GM19023 (cell line): ENCODE data around the gene PHGDH.

Experiments
- ATAC-seq: cut with Tn5 transposase; IDR thresholded peaks from one replicate; pipeline ENCODE4 v1.9.1; 2021; ENCODE audit warnings: mild to moderate bottlenecking, moderate library complexity; ENCODE audit not compliant: unreplicated experiment

The PHGDH gene

GRCh38 chr1:119752592-119752991 lies 40.9 kb downstream of the PHGDH start:
- ATAC-seq, result no peak

GRCh38 chr1:119758584-119758983 lies 46.9 kb downstream of the PHGDH start:
- no peak for ATAC-seq

- ATAC-seq, result no peak
Measured at GRCh38 chr1:119762409-119762808, 50.7 kb downstream of the PHGDH start.

- no peak for ATAC-seq
Measured at GRCh38 chr1:119762953-119763352, 51.2 kb downstream of the PHGDH start.

- no peak for ATAC-seq
Measured at GRCh38 chr1:119764220-119764619, 52.5 kb downstream of the PHGDH start.

- ATAC-seq, result no peak
Measured at GRCh38 chr1:119766374-119766794, 54.6 kb downstream of the PHGDH start.

- no peak for ATAC-seq
Measured at GRCh38 chr1:119767486-119767885, 55.8 kb downstream of the PHGDH start.

GRCh38 chr1:119768778-119769177 lies 57.0 kb downstream of the PHGDH start, which contains the start of gene HMGCS2:
Gene HMGCS2 (minus strand): TSS chr1:119768905. CDS start chr1:119768844, 61 bp downstream.
- no peak for ATAC-seq

GRCh38 chr1:119771016-119771415 lies 59.3 kb downstream of the PHGDH start:
- no peak for ATAC-seq

- ATAC-seq, result no peak
Measured at GRCh38 chr1:119771770-119772169, 60.0 kb downstream of the PHGDH start.

- no peak for ATAC-seq
Measured at GRCh38 chr1:119772298-119772697, 60.6 kb downstream of the PHGDH start.

GRCh38 chr1:119773711-119774241 lies 62.0 kb downstream of the PHGDH start:
- no peak for ATAC-seq

- ATAC-seq, result no peak
Measured at GRCh38 chr1:119774746-119775490, 63.2 kb downstream of the PHGDH start.

GRCh38 chr1:119778359-119778758 lies 66.6 kb downstream of the PHGDH start:
- no peak for ATAC-seq

- no peak for ATAC-seq
Measured at GRCh38 chr1:119778886-119779560, 67.3 kb downstream of the PHGDH start.

- ATAC-seq, result no peak
Measured at GRCh38 chr1:119779869-119780356, 68.2 kb downstream of the PHGDH start.

GRCh38 chr1:119781434-119782210 lies 69.9 kb downstream of the PHGDH start:
- ATAC-seq, result no peak

GRCh38 chr1:119782631-119783325 lies 71.0 kb downstream of the PHGDH start:
- ATAC-seq, result no peak

- no peak for ATAC-seq
Measured at GRCh38 chr1:119783354-119784185, 71.8 kb downstream of the PHGDH start.
